OCI-M2 (cell line): ENCODE measurements around the gene FGD5.
"Not testable (repeated sequence)": the region's sequence is repeated elsewhere in the genome, so short reads cannot be mapped to it uniquely, and the experiment has no call there.

Experiments used
- DNase-seq: peaks from one replicate; lab custom pipeline; 2025; ENCODE audit not compliant: unreplicated experiment; lab: John Stamatoyannopoulos, UW

Gene FGD5

DNA sequence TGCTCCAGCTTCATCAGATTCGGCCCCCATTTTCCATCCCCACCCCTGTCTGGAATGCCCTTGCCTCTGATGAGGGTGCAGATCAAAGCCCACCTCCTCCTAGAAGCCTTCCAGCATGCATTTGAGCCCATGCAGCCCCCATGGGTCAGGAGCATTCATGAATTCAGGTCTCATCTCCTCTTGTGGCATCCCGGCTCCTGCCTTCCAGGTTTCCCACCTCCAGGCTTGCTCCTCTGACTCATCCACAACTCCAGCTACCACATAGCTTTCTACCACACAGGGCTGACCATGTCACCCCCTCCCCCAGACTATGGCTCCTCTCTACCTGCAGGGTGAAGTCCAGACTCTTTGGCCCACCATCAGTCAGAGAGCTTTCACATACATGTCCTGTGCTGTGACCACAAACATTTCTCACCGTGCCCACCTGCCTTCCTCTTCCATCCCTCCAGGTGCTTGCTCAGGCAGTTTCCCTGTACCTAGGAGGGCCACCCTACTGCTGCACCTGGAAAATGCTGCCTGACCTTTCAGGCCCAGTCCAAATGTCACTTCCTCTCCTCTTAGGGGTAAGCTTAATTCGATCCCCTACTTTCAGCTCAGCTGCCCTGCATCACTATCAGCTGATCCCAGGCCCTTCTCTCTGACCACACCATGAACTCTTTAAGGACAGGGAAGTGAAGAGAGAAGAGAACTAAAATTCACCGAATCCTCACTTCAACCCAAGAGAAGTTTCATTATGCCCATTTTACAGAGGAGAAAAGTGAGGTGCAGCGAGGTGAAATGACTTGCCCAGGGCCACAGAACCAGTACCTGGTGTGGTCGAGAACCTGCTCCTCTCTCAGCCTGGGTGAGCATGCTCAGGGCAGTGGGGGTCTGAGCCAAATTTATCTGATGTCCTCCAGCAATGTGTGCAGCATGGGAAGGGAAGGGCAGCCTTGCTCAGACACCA is 13.7 kb upstream of the FGD5 start:
- DNase-seq = no peak

DNA sequence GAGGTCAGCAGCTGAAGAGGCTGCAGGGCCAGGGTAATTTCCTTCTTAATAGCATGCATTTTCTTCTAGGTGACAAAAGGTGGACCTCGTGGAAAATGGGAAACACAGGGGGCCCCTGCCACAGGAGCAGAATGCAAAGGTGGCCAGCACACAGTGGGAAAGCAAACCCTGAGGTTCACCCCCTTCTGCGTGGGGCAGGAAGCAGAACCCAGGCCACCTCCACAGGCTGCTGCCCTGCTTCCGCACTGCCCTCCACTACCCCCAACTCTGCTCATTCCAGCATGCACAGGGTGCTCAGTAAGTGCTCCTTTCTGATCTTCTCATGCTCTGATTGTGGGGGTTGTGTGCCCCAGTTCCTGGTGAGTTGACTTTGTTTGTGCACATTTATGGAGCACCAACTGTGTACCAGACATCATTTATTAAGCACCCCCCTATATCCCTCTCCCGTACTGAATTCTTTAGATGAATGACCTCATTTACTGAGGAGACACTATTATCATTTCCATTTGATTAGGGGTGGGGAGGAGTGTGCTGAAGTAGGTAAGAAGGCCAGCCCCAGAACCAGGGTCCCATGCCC is 12.7 kb upstream of the FGD5 start:
- DNase-seq = no peak

DNA sequence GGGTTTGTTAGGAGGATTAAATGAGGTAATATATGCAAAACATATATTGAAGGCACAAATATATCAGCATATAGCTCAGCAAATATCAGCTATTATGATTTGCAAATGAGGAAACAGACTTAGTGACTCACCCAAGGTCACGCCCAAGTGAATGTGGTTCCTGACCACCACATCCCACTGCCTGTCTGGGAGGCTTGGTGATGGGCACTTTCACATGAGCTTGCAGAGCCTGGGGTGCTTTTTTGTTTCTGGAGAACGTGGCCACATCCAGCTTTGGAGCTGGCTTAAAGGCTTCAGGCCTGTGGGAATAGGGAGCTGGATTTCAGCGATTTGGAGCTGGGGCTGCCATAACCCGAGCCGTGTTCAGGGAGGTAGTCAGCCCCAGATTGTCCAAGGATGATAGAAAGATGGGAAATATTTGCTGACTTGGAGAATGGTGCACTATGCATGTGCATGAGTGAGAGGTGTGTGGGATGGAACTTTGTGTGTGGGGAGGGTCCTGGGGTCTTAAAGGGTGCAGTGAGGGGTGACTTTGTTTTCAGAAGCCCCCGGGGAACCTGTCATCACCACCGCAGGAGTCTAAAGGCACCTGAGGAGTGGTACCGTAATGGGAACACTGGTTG is 12.0 kb upstream of the FGD5 start:
- DNase-seq = no peak

DNA sequence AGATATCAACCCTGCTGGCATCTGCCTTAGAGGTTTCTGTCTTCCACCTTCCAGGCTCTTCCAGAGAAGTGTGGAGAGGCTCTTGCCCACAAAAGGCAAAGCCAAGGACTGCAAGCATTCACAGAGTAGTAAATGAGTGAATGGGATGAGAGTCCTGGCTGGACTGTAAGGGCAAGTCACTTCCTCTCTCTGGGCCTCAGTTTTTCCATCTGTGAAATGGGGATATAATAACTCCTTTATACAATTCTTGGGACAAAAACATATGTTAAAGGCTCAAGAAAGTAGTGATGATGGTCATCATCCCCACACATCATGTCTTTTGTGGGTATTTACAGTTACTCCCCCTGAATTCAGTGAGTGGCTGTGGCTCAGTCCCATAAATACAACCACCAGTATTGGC is 10.7 kb upstream of the FGD5 start:
- DNase-seq = no peak

DNA sequence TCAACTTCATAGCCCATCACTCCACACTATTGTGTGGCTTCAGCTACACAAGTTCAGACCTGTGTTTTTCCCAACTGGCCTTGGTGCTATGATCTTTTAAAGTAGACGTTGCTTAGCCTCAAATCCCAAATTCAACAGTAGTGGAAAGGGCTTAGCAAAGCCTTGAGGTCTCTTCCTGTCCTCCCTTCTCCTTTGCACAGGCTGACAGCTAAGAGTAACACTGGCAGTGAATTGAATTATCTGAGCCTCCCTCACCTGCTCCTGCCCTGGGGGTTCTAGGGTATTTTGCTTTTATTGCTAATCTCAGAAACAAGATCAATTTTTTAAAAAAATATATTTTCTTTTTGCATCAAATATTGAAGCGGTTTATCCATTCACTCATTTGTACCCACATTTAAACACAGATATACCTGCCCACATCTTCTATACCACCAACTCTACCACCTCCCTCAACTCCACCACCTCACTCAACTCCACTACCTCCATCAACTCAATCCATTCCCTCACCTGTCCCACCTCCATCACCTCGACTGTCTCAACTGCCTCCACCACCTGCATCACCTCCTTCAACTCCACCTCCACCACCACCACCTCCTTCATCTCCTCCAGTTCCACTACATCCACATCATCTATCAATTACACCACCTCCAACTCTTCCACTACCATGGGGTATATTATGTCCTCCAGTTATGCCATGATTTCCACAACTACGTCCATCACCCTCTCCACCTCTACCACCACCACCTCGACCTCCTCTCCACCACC is 10.1 kb upstream of the FGD5 start:
- DNase-seq = no peak

DNA sequence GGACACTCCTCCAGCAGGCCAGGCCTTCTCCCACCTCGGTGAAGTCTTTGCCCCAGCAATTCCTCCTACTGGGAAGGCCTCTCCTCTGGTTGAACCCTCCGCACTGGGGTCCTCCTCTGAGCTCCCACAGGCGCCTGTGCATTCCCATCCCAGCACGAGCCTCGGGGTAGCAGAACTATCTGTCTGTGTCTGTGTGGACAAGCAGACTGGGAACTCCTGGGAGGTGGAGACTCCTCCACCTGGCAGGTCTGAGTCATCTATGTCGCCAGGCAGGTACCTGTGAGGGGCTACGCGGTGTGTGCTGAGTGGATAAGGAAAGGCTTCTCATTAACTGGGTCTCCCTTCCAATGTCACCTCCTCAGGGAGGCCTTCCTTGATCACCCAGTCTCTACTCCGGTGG is 9.2 kb upstream of the FGD5 start:
- not testable (repeated sequence) for DNase-seq

DNA sequence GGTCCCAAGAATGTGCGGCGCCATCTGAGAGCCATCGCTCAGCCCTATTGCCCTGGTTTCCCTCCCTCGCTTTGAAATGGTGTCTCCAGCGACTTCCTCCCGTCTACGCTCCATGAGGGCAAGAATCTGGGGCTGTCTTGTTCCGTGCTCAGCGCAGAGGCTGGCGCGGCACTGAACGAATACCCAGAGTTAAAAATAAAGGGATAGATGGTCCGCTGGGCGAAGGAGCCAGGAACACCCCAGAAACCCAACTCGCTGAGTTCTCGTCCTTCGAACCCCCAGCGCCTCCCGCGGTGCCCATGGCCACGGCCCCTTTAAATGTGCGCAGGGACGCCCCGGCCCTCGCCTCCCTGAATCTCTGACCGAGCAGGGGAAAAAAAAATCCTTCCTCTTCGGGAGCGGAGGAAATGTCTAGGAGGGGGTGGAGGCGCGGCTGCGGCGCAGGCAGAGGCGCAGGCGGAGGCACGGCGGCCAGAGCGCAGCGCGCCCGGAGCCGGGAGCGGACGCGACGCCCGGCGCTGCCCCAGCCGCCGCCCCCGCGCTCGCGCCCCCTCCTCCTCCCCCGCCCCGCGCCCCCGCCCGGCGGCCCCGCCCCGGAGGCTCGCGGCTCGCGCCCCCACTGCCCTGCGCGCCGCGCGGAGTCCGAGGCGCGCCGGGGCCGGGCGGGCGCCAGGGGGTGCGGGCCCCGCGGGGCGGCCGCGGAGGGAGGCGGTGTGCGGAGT is 8.5 kb upstream of the FGD5 start:
- no peak for DNase-seq

DNA sequence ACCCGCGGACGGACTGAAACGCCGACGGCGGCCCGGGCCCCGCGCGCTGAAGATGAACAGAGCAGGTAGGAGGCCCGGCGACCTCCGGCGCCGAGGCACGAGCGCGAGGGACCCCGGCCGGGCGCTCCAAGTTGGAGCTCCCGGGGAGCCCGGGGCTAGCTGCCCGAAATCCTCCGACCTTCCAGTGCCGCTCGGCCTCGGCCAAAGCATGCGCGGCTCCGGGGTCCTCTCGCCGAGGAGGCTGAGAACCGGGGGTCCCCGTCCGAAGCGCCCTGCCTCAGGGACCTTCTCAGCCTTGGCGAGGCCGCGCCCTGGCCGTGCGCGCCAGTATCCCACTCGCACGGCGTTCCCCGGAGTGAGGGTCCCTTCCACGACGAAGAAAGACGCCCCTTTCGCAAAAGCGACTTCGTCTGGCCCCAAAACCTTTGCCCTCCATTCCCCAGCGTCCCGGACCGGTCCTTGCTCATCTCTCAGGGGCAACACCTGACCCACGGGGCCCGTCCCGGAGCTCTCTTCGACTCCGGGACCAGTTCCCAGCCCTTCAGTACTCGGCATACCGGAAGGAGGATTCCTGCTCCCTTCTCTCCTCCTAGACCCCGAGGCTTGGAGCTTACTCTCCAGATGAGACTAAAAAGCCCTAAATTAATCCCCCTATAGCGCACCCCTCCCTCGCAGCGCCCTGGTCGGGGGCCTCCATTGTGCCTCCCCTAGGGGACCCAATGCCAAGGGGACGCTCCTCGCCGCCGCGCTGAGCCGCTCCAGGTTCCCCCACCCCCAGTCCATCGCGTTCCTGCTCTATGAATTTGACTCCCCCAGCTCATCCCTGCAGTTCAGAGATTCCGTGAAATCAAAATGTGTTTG is 7.7 kb upstream of the FGD5 start:
- DNase-seq = no peak

DNA sequence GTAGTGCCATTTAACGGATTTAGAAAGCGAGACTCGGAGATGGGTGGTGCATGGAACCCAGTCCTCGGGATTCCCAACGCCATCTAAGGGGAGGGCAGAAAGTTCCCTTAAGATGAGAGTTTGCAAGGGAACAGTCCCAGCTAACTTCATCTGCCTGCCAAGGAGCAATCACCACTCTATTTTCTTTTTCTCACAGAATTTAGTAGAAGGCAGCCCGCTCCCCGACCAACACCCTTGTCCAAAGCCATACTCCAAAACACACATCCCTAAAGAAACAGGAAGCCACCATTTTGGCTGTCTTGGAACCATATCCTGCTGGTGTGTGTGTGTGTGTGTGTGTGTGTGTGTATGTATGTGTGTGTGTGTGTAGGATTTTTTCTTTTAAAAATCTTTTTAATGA is 7.1 kb upstream of the FGD5 start:
- DNase-seq = no peak

DNA sequence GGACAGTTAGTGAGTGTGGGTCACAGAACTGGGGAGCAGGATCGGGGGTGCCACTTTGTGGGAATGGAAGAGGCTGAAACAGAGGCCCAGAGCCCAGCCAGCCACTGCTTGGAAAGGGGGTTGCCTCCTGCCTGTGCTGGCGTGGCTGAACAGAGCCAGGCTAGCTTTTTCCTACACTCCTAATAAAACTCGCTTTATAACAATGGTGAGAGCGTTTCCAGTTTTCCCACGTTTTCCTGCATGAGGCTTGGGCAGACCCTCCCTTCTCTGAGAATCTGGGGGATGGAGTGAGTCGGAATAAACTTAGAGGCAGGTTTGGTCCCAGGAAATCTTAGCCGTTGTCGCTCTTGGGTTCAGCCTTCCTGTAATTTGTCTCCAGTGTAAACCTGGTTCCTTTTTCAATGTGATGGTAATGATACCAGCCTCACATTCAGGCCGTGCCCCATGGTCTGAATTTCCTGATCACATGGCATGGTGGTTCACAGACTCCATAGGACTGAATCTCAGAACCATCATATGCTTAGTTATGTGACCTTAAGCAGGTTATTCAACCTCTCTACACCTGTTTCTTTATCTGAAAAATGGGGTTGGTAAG is 6.5 kb upstream of the FGD5 start:
- no peak for DNase-seq

DNA sequence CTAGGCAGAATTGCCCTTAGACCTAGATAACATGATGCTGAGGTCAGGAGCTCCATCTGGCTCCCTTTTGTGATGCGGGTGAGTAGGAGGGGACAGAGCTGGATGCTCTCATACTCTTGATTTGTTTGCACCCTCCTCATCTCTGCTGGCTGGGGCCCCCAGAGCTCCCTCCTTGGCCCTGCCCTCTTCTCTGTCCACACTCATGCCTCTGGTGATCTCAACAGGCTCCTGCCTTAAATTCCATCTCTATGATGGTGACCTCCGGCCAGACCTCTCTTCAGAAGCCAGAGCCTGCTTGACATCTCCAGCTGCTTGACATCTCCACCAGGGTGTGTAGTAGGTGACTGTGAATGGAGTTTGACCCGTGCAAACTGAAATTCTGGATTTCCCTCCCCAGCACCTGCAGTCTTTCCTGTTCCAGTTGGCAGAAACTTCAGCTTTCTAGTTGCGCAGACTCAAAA is 4.3 kb upstream of the FGD5 start:
- no peak for DNase-seq

DNA sequence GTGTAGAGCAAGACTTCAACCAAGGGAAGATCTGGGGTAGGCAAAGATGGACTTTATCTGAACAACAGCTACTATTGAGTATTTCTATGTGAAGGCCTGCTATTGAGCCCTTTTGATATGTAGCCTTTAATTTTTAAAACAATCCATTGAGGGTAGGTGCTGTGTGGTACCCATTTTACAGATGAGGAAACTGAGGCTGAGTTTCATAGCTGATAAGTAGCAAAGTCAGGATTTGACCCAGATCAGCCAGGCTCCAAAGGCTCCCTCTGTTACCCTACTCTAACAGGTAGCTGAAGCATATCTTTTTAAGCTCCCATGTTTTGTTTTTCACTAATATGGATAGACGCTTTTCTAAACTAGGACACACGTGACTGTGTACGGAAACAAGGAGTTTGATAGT is 2.4 kb upstream of the FGD5 start:
- no peak for DNase-seq

DNA sequence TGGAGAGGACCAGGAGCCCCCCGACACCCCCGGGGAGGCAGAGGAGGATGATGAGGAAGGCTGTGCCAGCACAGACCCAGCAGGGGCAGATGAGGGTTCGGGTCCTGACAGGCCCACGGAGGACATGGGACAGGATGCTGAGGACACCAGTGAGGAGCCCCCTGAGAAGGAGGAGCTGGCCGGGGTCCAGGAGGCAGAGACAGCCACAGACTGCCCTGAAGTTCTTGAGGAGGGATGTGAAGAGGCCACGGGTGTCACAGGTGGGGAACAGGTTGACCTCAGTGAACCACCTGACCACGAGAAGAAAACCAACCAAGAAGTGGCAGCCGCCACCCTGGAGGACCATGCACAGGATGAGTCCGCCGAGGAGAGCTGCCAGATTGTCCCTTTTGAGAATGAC is 909 bp downstream of the FGD5 start:
- no peak for DNase-seq

DNA sequence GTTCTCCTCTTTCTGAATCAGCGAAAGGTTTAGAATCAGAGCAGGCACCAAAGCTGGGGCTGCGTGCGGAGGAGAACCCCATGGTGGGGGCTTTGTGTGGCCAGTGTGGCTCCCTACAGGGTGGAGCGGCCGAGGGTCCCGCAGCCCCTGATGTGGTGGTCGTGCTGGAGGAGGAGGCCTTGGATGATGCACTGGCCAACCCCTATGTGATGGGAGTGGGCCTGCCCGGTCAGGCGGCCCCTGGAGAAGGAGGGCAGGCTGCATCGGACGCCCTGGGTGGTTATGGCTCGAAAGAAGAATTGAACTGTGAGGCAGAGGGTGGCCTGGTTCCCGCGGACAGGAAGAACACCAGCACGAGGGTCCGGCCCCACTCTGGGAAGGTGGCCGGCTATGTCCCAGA is 1.4 kb downstream of the FGD5 start:
- DNase-seq = no peak

DNA sequence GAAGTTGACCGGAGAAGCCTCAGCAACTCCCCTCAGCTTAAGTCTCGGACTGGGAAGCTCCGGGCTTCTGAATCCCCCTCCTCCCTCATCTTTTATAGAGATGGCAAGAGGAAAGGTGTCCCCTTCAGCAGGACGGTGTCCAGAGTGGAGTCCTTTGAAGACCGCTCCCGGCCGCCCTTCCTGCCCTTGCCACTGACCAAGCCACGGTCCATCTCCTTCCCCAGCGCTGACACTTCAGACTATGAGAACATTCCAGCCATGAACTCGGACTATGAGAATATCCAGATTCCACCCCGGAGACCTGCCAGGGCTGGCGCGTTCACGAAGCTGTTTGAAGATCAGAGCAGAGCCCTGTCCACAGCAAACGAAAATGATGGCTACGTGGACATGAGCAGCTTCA is 2.4 kb downstream of the FGD5 start:
- DNase-seq = no peak

DNA sequence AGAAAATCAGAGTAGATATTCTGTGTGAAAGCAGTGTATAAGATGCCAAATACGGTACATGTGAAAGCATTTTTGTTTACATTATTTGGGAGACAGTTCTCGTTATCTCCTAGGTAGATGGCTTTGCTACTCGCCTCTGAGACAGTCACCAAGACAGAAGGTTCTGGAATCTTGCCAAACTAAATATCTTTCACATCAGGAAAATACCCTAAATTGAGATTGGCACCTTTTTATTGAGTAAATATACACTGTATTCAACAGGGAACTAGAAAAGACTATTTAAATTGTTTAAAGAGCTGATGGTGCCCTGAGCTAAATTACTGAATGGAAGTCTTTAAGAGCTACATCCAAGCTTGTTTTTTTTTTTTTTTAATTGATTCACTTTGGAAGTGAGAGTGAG is 3.4 kb downstream of the FGD5 start:
- no peak for DNase-seq

DNA sequence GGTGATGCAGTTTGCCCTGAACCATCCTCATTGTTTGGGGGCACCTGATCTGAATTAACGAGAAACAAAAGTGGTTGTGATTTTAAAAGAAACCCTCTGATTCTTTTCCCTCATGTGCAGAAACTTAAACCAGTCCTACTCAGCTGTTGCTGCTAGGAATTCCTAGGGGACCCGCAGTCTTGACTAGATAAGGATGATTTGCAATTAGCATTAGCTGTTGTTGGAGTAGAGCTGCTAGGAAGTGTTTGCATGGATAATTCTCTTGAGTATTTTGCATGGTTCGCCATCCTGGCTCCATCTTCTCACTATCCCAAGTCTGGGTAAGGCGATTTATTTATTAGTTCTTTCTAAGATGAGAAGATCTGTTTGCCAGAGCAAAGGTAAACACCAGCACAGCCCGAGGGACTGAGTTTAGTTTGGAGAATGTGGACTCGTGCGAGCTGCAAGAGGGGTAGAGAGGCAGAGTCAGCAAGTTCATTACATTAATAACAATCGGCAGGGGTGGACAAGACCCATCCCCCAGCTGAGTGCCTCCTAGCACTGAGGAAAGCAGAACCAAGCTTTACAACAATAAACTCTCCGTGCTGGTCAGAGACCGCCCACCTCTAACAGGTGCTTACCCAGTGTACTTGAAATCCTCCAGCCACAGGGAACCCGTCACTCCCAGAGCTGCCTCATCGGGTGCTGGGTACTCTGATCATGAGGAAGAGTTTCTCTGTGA is 4.1 kb downstream of the FGD5 start:
- no peak for DNase-seq

DNA sequence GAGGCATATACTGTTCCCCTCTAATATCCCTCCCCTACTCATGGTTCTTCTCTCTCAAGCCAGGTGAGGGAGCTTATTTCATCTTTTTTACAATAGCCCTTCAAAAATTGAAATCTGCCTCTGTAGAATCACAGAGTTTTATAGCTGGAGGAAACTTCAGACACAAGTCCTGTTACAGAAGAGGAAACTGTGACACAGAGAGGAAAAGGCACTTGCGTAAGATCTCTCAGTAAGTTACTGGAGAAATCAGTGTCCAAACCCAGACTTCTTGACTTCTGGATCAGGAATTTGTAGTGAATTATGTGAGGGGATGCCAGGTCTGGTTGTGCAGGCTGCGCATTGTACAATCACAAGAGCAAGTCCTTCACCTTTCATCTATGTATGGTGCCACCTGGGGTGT is 4.6 kb downstream of the FGD5 start:
- no peak for DNase-seq
